HepG2 (cell line): ENCODE data around the gene NCDN. TPM values are rescaled to one million over a fixed set of nuclear protein-coding genes. Genes with fewer than 3 reads are reported as not detected.

Experiments
- ATAC-seq: fragments of 200-7000 bp; cut with Tn5 transposase; 3 replicates; pipeline ENCODE4 v1.9.1; 2020; ENCODE audit warnings: mild to moderate bottlenecking, moderate library complexity
- BruUV-seq: library from RNA; stranded (reverse); fragments of 400-500 nt; replicated peaks from 2 replicates; lab custom pipeline; 2021; lab: Mats Ljungman, UMichigan
- CTCF ChIA-PET: fragments of 300-600 bp; formaldehyde crosslinking; extraction: SDS; loops from one replicate; lab custom pipeline; 2021; ENCODE audit warnings: low total read pairs, inconsistent platforms, low intra/inter-chr PET ratio; lab: Yijun Ruan, JAX
- POLR2A ChIA-PET: fragments of 350-600 bp; sonication (Branson Sonifier 250); formaldehyde crosslinking; loops from one replicate; lab custom pipeline; 2020; ENCODE audit warnings: antibody characterized with exemption, inconsistent platforms; lab: Yijun Ruan, JAX
- DNase-seq: peaks from one replicate; pipeline ENCODE4 v3.0.0-alpha.2; 2015; ENCODE audit warnings: low spot score
- FAIRE-seq: peaks from 3 replicates; lab custom pipeline; 2011; peaks lifted over from hg19 to GRCh38; lab: Jason Lieb, UNC
- H2AFZ ChIP-seq: one replicate; pipeline ENCODE4 v1.6.1; 2011; ENCODE audit warnings: low read length, inconsistent platforms
- H3K27ac ChIP-seq: fragments of 300-600 bp; 3 replicates; pipeline ENCODE4 v1.8.0; 2011; ENCODE audit warnings: mixed run types, mild to moderate bottlenecking, mixed read lengths, low read length, inconsistent platforms; ENCODE audit not compliant: insufficient read depth; ENCODE audit errors: extremely low read length
- H3K27me3 ChIP-seq, 2 experiments: fragments of 200-600 bp in 1 of 2; 2 replicates in 1 of 2; 3 replicates in 1 of 2; pipeline versions ENCODE4 v1.6.0 to v1.8.0; 2011; ENCODE audit warnings: low read length in 2 of 2, mild to moderate bottlenecking in 2 of 2, moderate library complexity in 2 of 2, inconsistent platforms in 1 of 2; ENCODE audit not compliant: insufficient read depth in 2 of 2, control insufficient read depth in 1 of 2
- H3K36me3 ChIP-seq, 2 experiments: fragments of 200-600 bp in 1 of 2; replicated peaks in 1 of 2; 2 replicates in 1 of 2; 3 replicates in 1 of 2; pipeline versions ENCODE4 v1.5.1 to v1.8.0; 2011; ENCODE audit warnings: low read length in 2 of 2, inconsistent platforms in 1 of 2; ENCODE audit not compliant: insufficient read depth in 2 of 2, control insufficient read depth in 1 of 2
- H3K4me1 ChIP-seq: 2 replicates; pipeline ENCODE4 v1.5.1; 2012; ENCODE audit warnings: low read length, inconsistent platforms; ENCODE audit not compliant: insufficient read depth
- H3K4me2 ChIP-seq: 2 replicates; pipeline ENCODE4 v1.6.0; 2011; ENCODE audit warnings: low read depth, low read length, inconsistent platforms
- H3K4me3 ChIP-seq, 3 experiments: fragments of 200-600 bp in 1 of 3; sonication (generic), shearing (Covaris generic) in 1 of 3; replicated peaks in 1 of 3; 2 replicates each; pipeline ENCODE4 v1.5.1; 2011 to 2016; ENCODE audit warnings: low read length in 3 of 3, inconsistent platforms in 2 of 3, low read depth in 2 of 3, mild to moderate bottlenecking in 2 of 3, control low read depth in 1 of 3, mixed read lengths in 1 of 3; ENCODE audit not compliant: insufficient read depth in 1 of 3
- H3K79me2 ChIP-seq: one replicate; pipeline ENCODE4 v1.6.1; 2011; ENCODE audit warnings: low read length, inconsistent platforms; ENCODE audit not compliant: insufficient read depth
- H3K9ac ChIP-seq: 2 replicates; pipeline ENCODE4 v1.6.0; 2011; ENCODE audit warnings: mild to moderate bottlenecking, low read depth, low read length, inconsistent platforms; ENCODE audit not compliant: insufficient read depth
- H3K9me3 ChIP-seq: 2 replicates; pipeline ENCODE4 v1.5.1; 2012; ENCODE audit warnings: mild to moderate bottlenecking, low read length
- H4K20me1 ChIP-seq: 2 replicates; pipeline ENCODE4 v1.6.0; 2011; ENCODE audit warnings: inconsistent platforms, mild to moderate bottlenecking, low read length, moderate library complexity; ENCODE audit not compliant: insufficient read depth
- CEBPB ChIP-seq: IDR thresholded peaks from 2 replicates; pipeline ENCODE4 v1.6.1; 2011; ENCODE audit warnings: low read depth, low read length, improper control_type of control experiment, borderline replicate concordance
- CREB1 ChIP-seq, 2 experiments: fragments of 450-650 bp in 1 of 2; IDR thresholded peaks; 2 replicates each; pipeline ENCODE4 v1.6.1; 2016 to 2017; ENCODE audit warnings: control low read depth in 1 of 2, mild to moderate bottlenecking in 1 of 2, missing compliant biosample characterization in 1 of 2, missing genetic modification characterization in 1 of 2
- FOXO1 ChIP-seq: sonication (generic); formaldehyde crosslinking; IDR thresholded peaks from 2 replicates; pipeline ENCODE4 v1.4.0; 2020; ENCODE audit warnings: missing genetic modification reagents
- HNRNPUL1 ChIP-seq: fragments of 200-400 bp; formaldehyde crosslinking; IDR thresholded peaks from 2 replicates; pipeline ENCODE4 v1.6.1; 2017; ENCODE audit warnings: low read depth, mild to moderate bottlenecking, low read length, moderate library complexity
- NFIC ChIP-seq: IDR thresholded peaks from 2 replicates; pipeline ENCODE4 v1.6.1; 2012; ENCODE audit warnings: mild to moderate bottlenecking, low read length, inconsistent platforms
- NR2C2 ChIP-seq: sonication (generic); formaldehyde crosslinking; IDR thresholded peaks from 2 replicates; pipeline ENCODE4 v1.4.0; 2020; ENCODE audit warnings: missing genetic modification reagents, mild to moderate bottlenecking, moderate library complexity, borderline replicate concordance
- SUZ12 ChIP-seq: fragments of 150-350 bp; IDR thresholded peaks from 2 replicates; pipeline ENCODE4 v1.6.1; 2014; ENCODE audit warnings: low read depth, low read length
- ZMYM2 ChIP-seq: sonication (generic); formaldehyde crosslinking; IDR thresholded peaks from 2 replicates; pipeline ENCODE4 v1.8.0; 2022; ENCODE audit warnings: mild to moderate bottlenecking, missing genetic modification reagents
- ZNF225 ChIP-seq: sonication (generic); formaldehyde crosslinking; IDR thresholded peaks from 2 replicates; pipeline ENCODE4 v1.4.0; 2020; ENCODE audit warnings: mild to moderate bottlenecking, missing genetic modification reagents
- ZNF768 ChIP-seq: sonication (generic); formaldehyde crosslinking; IDR thresholded peaks from 2 replicates; pipeline ENCODE4 v1.4.0; 2020; ENCODE audit warnings: missing genetic modification reagents
- ZNF777 ChIP-seq: sonication (generic); formaldehyde crosslinking; IDR thresholded peaks from 2 replicates; pipeline ENCODE4 v1.4.0; 2020; ENCODE audit warnings: missing genetic modification reagents
- ZNF883 ChIP-seq: sonication (generic); formaldehyde crosslinking; IDR thresholded peaks from 2 replicates; pipeline ENCODE4 v1.5.1; 2020; ENCODE audit warnings: mild to moderate bottlenecking, missing genetic modification reagents; ENCODE audit errors: not compliant biosample characterization
- WGBS: methylation state at CpG from one replicate; pipeline ENCODE4 v1.1.6; 2017; ENCODE audit warnings: low lambda C conversion rate; 5-methylcytosine and 5-hydroxymethylcytosine counted together
- in situ Hi-C: cut with HindIII; loops from 2 replicates; pipeline ENCODE4 v1.10.0; 2017; ENCODE audit warnings: low pct_unique_long_range_greater_than_20kb; ENCODE audit not compliant: extremely low pct_ligation_motif_present
- intact Hi-C: fragments of 100-400 bp; cut with micrococcal nuclease; formaldehyde crosslinking; loops from one replicate; pipeline ENCODE4 v1.10.0; 2022; ENCODE audit not compliant: unreplicated experiment
- polyA plus RNA-seq, 8 experiments: library from polyadenylated mRNA; depleted of rRNA in 3 of 8; stranded (reverse) in 7 of 8; unstranded in 1 of 8; fragments of >200 nt; fragmentation: Illumina TruSeq in 4 of 8; extraction: Trizol in 4 of 8; gene quantifications; 2 replicates each; pipeline versions ENCODE4 v1.2.1 to v1.2.3, GENCODE V29; 2011 to 2016; ENCODE audit warnings: low read depth in 4 of 8, missing spikeins in 1 of 8, mixed read lengths in 1 of 8; ENCODE audit not compliant: insufficient read depth in 1 of 8
- total RNA-seq, 5 experiments: library from RNA; depleted of rRNA; stranded (reverse); fragments of >200 nt; fragmentation: Illumina TruSeq; extraction: Trizol; gene quantifications; 2 replicates each; pipeline ENCODE4 v1.2.3, GENCODE V29; 2016; ENCODE audit warnings: low read depth in 1 of 5
- TF ChIP-seq, protein P1 (sequence below): IDR thresholded peaks from 2 replicates; pipeline ENCODE4 v1.6.1; 2016
- TF ChIP-seq, protein P2 (sequence below): sonication (generic); formaldehyde crosslinking; IDR thresholded peaks from 2 replicates; pipeline ENCODE4 v1.9.0; 2021; ENCODE audit warnings: mild to moderate bottlenecking, missing genetic modification reagents

Gene NCDN
- total and polyA plus RNA-seq, 2 of the 13 experiments (the other 11 are each of a cell fraction or from before 2014, with no cell fraction given), result 6.6 to 9.3 TPM

DNA sequence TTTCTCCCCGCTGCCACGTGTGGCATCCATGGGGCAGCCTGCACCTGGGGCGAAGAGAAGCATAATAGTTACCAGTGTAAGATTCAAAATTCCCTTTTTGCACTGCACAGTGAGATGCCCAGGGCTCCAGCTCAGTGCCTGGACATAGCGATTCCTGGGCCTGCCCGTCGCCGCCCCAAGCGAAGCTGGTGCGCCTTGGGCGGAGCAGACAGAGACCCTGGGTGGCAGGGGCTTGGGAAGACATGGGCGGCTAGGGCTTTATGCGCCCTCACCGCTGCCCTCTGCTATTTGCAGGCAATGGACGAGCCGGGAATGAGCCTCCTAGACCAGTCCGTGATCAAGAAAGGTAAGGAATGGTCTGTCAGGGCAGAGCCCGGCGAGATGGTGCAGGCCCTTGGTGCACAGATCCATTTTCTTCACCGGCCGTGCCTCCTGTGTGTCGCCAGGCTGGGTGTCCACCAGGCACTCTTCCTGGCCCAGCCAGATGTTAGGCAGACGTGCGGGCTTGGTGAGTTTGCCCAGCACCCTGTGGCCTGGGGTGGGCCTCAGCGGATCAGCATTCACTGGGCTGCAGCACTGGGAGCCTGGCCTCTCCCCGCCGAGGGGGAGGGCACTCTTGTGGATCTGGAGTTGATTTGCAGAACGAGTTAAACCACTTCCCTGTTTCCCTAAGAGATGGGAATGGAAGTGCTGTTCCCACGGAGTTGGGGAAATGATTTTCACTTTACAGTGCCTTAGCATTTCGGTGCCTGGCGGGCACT is 17.2 kb downstream of the NCDN start (continued):
- TF ChIP-seq, protein P1, sequence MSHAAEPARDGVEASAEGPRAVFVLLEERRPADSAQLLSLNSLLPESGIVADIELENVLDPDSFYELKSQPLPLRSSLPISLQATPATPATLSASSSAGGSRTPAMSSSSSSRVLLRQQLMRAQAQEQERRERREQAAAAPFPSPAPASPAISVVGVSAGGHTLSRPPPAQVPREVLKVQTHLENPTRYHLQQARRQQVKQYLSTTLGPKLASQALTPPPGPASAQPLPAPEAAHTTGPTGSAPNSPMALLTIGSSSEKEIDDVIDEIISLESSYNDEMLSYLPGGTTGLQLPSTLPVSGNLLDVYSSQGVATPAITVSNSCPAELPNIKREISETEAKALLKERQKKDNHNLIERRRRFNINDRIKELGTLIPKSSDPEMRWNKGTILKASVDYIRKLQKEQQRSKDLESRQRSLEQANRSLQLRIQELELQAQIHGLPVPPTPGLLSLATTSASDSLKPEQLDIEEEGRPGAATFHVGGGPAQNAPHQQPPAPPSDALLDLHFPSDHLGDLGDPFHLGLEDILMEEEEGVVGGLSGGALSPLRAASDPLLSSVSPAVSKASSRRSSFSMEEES (CRISPR knock-in tag), result no peak
- peak; percentile 68 for TF ChIP-seq ZNF777 (CRISPR knock-in tag)
- peak; percentile 19; the same call in 1 of the 2 replicates for TF ChIP-seq ZNF768 (CRISPR knock-in tag)
- TF ChIP-seq NFIC, result no peak
- TF ChIP-seq FOXO1, result 0 out of 2 replicates have a peak, but pooled peaks have one; percentile 19

- peak overlapping the region; percentile 26 to 65 (median 37); a peak in 5 of 6 replicates for H3K4me3 ChIP-seq
- H3K9me3 ChIP-seq, result no peaks in the 10 kb centered on the region
- 0% methylated on average over 4 of the region's 5 CpGs for WGBS
- H3K4me2 ChIP-seq, result peak overlapping the region; percentile 97
- ATAC-seq, result peak; percentile 75
- CTCF ChIA-PET, result no interaction called here
- H3K79me2 ChIP-seq, result no peaks in the 10 kb centered on the region
- POLR2A ChIA-PET, result interaction anchor here (1.0 to 1.7 kb wide), 3 partner anchors 18 to 193 kb away, joined by 3 to 6 read pairs (median 3); partner anchors contain the start of genes KIAA0319L and NCDN
- H3K4me1 ChIP-seq, result peaks cover 28% of the 10 kb centered on the region
- BruUV-seq, result no TSS peak
- no peaks in the 10 kb centered on the region for H4K20me1 ChIP-seq
- H3K36me3 ChIP-seq, result no peaks in the 10 kb centered on the region
- peak; percentile 71 for FAIRE-seq
- H3K27me3 ChIP-seq, result peaks cover 0 to 10% of the 10 kb centered on the region in 2 experiments; a peak in 1 of 5 replicates
- peak overlapping the region; percentile 73 for H2AFZ ChIP-seq
- peak overlapping the region; percentile 69 for H3K9ac ChIP-seq
- H3K27ac ChIP-seq, result peak overlapping the region; percentile 62
- intact Hi-C loops (loop anchor here (2.0 to 5.0 kb wide), 2 partner anchors 17 to 67 kb away; partner anchors contain the start of gene PSMB2), in situ Hi-C loops (no loop called here)
- DNase-seq, result peak; percentile 85
- TF ChIP-seq, protein P2, sequence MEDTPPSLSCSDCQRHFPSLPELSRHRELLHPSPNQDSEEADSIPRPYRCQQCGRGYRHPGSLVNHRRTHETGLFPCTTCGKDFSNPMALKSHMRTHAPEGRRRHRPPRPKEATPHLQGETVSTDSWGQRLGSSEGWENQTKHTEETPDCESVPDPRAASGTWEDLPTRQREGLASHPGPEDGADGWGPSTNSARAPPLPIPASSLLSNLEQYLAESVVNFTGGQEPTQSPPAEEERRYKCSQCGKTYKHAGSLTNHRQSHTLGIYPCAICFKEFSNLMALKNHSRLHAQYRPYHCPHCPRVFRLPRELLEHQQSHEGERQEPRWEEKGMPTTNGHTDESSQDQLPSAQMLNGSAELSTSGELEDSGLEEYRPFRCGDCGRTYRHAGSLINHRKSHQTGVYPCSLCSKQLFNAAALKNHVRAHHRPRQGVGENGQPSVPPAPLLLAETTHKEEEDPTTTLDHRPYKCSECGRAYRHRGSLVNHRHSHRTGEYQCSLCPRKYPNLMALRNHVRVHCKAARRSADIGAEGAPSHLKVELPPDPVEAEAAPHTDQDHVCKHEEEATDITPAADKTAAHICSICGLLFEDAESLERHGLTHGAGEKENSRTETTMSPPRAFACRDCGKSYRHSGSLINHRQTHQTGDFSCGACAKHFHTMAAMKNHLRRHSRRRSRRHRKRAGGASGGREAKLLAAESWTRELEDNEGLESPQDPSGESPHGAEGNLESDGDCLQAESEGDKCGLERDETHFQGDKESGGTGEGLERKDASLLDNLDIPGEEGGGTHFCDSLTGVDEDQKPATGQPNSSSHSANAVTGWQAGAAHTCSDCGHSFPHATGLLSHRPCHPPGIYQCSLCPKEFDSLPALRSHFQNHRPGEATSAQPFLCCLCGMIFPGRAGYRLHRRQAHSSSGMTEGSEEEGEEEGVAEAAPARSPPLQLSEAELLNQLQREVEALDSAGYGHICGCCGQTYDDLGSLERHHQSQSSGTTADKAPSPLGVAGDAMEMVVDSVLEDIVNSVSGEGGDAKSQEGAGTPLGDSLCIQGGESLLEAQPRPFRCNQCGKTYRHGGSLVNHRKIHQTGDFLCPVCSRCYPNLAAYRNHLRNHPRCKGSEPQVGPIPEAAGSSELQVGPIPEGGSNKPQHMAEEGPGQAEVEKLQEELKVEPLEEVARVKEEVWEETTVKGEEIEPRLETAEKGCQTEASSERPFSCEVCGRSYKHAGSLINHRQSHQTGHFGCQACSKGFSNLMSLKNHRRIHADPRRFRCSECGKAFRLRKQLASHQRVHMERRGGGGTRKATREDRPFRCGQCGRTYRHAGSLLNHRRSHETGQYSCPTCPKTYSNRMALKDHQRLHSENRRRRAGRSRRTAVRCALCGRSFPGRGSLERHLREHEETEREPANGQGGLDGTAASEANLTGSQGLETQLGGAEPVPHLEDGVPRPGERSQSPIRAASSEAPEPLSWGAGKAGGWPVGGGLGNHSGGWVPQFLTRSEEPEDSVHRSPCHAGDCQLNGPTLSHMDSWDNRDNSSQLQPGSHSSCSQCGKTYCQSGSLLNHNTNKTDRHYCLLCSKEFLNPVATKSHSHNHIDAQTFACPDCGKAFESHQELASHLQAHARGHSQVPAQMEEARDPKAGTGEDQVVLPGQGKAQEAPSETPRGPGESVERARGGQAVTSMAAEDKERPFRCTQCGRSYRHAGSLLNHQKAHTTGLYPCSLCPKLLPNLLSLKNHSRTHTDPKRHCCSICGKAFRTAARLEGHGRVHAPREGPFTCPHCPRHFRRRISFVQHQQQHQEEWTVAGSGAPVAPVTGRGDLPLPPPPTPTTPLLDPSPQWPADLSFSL (CRISPR knock-in tag), result peak; percentile 84
- TF ChIP-seq HNRNPUL1 (no peak), CEBPB (peak; percentile 16; the same call in 1 of the 2 replicates), CREB1 (IDR thresholded peaks at IDR 0.05) (no peak), CREB1 (CRISPR knock-in tag; IDR thresholded peaks at IDR 0.05) (0 out of 2 replicates have a peak, but pooled peaks have one; percentile 39), ZNF883 (no peak), ZMYM2 (no peak), ZNF225 (CRISPR knock-in tag) (no peak), SUZ12 (no peak), NR2C2 (CRISPR knock-in tag) (no peak)
These were observed 17.9 kb downstream of the NCDN start for GRCh38 chr1:35575416-35575958.
